Small intestine (tissue), 7 donors: ENCODE results near the gene TNRC6A. TPM values are rescaled to one million over a fixed set of nuclear protein-coding genes. Genes with fewer than 3 reads are reported as not detected.
"Not testable (repeated sequence)": the region's sequence is repeated elsewhere in the genome, so short reads cannot be mapped to it uniquely, and the experiment has no call there.

Source experiments
- DNase-seq, 2 donors: peaks; one replicate each; pipeline versions ENCODE4 v3.0.0 to v3.0.0-alpha.2; 2013
- FAIRE-seq: peaks from 2 replicates; lab custom pipeline; 2012; peaks lifted over from hg19 to GRCh38; lab: Jason Lieb, UNC
- H3K27ac ChIP-seq, 3 donors: one replicate each; pipeline ENCODE4 v1.5.1; 2013; ENCODE audit warnings: low read length in 2 of 3, mild to moderate bottlenecking in 2 of 3, control low read depth in 1 of 3, inconsistent platforms in 1 of 3, low read depth in 1 of 3, moderate library complexity in 1 of 3
- H3K27me3 ChIP-seq, 3 donors: one replicate each; pipeline ENCODE4 v1.6.1; 2013; ENCODE audit warnings: low read length in 3 of 3, inconsistent platforms in 1 of 3; ENCODE audit not compliant: control insufficient read depth in 3 of 3, insufficient read depth in 3 of 3
- H3K36me3 ChIP-seq, 3 donors: one replicate each; pipeline ENCODE4 v1.6.1; 2013; ENCODE audit warnings: low read length in 3 of 3, inconsistent platforms in 1 of 3, low read depth in 1 of 3, mild to moderate bottlenecking in 1 of 3, moderate library complexity in 1 of 3; ENCODE audit not compliant: control insufficient read depth in 3 of 3, insufficient read depth in 2 of 3
- H3K4me1 ChIP-seq, 3 donors: one replicate each; pipeline ENCODE4 v1.6.1; 2013; ENCODE audit warnings: low read length in 2 of 3, inconsistent platforms in 1 of 3, low read depth in 1 of 3, mild to moderate bottlenecking in 1 of 3, moderate library complexity in 1 of 3; ENCODE audit not compliant: control insufficient read depth in 3 of 3, insufficient read depth in 2 of 3
- H3K4me3 ChIP-seq, 3 donors: one replicate each; pipeline ENCODE4 v1.5.1; 2013; ENCODE audit warnings: low read length in 3 of 3, control low read depth in 1 of 3, inconsistent platforms in 1 of 3, low read depth in 1 of 3, mild to moderate bottlenecking in 1 of 3, moderate library complexity in 1 of 3
- H3K9me3 ChIP-seq, 2 donors: one replicate each; pipeline ENCODE4 v1.6.1; 2013; ENCODE audit warnings: low read depth in 1 of 2, low read length in 1 of 2; ENCODE audit not compliant: control insufficient read depth in 2 of 2, insufficient read depth in 1 of 2
- WGBS, 3 donors: extraction: QIAGEN DNeasy Blood & Tissue Kit; methylation state at CpG; one replicate each; pipeline ENCODE4 v1.1.7; 2013; 5-methylcytosine and 5-hydroxymethylcytosine counted together
- polyA plus RNA-seq, 4 donors: library from polyadenylated mRNA; stranded (reverse) in 3 of 4; unstranded in 1 of 4; fragments of 200-250 nt in 3 of 4; fragments of 120-200 nt in 1 of 4; gene quantifications; one replicate each; pipeline versions ENCODE4 v1.2.1 to v1.2.3, GENCODE V29; 2013
- donor health status: healthy with polysubstance abuse.
- donor health status: control.
- donor health status: control.
- donor health status: Bipolar disorder and iron deficiency.
- donor health status: healthy.

TNRC6A gene
- polyA plus RNA-seq, 4 donors, result 8.1 to 39.8 (median 14.1) TPM

DNA sequence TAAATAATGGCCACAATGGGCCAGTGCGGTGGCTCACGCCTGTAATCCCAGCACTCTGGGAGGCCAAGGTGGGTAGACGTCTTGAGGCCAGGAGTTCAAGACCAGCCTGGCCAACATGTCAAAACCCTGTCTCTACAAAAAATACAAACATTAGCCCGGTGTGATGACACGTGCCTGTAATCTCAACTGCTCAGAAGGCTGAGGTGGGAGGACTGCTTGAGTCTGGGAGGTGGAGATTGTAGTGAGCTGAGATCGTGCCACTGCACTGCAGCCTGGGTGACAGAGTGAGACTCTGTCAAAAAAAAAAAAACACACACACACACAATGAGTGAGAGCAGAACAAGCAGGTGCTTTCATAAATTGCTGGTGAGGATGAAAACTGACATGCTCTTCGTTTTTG is 21.7 kb upstream of the TNRC6A start:
- H3K9me3 ChIP-seq, H3K27me3 ChIP-seq, H3K4me3 ChIP-seq, DNase-seq, H3K4me1 ChIP-seq, FAIRE-seq, H3K36me3 ChIP-seq, H3K27ac ChIP-seq: not testable (repeated sequence)
- 60 to 75% (median 69%) methylated on average over 7 of the region's 7 CpGs for WGBS, 3 donors

DNA sequence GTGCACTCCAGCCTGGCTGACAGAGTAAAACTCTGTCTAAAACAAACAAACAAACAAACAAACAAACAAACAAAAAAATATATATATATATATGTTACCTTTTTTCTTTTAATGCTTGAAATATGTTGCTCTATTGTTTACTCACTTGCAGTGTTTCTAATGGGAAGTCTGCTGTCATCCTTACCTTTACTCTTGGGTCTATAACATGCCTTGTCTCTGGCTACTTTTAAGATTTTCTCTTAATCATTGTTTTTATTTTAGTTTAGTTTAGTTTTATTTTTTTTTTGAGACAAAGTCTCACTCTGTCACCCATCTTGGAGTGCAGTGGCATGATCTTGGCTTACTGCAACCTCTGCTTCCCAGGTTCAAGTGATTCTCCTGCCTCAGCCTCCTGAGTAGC is 16.1 kb upstream of the TNRC6A start:
- Histone ChIP-seq H3K4me1 (no peaks in the 10 kb centered on the region), H3K27me3 (no peaks in the 10 kb centered on the region), H3K4me3 (no peak overlapping the region), H3K27ac (no peak overlapping the region), H3K36me3 (no peaks in the 10 kb centered on the region), H3K9me3 (peaks cover 0 to 5% of the 10 kb centered on the region in 2 donors)
- no peak for FAIRE-seq
- DNase-seq, result no peak

DNA sequence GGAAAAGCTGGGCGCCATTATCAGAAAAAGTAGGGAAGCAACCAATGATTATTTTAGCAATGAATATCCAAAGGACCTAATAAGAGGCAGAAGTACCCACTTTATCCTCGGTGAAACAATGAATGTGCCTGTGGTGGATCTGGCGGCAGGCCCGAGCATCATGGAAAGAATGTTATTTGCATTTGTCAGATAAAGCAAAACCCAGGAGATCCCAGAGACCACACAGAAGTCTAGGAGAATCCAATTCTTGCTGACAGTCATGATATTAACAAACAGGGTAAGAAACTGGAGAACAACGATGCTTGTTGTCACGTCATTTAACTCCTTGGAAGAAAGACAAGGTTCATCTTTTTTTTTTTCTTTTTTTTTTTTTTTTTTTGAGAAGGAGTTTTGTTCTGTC is 12.0 kb upstream of the TNRC6A start:
- no peak overlapping the region for H3K27ac ChIP-seq
- no peaks in the 10 kb centered on the region for H3K36me3 ChIP-seq
- H3K4me3 ChIP-seq, result no peak overlapping the region
- WGBS, 3 donors, result 68 to 72% (median 70%) methylated on average over 6 of the region's 6 CpGs
- no peaks in the 10 kb centered on the region for H3K27me3 ChIP-seq
- DNase-seq (peak in 1 of 2 donors; percentile 7), FAIRE-seq (no peak)
- H3K4me1 ChIP-seq, result no peaks in the 10 kb centered on the region
- H3K9me3 ChIP-seq, result peaks cover 0 to 5% of the 10 kb centered on the region in 2 donors

DNA sequence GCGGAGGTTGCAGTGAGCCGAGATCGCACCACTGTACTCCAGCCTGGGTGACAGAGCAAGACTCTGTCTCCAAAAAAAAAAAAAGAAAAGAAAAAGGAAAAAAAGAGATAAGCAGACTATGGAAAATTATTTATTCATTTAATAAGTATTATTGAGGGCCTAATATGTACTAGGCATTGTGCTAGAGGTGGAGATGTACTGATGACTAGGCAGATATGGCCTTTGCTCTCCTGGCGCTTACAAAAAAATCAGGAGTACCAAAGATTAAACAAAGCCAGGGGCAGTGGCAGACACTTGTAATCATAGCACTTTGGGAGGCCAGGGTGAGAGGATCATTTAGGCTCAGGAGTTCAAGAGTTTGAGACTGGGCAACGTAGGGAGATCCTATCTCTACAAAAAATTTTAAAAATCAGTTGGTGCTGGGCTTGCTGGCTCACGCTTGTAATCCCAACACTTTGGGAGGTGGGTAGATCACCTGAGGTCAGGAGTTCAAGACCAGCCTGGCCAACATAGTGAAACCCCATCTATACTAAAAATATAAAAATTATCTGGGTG is 10.4 kb upstream of the TNRC6A start:
- no peak for DNase-seq
- Histone ChIP-seq H3K36me3 (no peaks in the 10 kb centered on the region), H3K4me1 (no peaks in the 10 kb centered on the region), H3K27me3 (no peaks in the 10 kb centered on the region), H3K4me3 (no peak overlapping the region), H3K27ac (no peak overlapping the region), H3K9me3 (no peaks in the 10 kb centered on the region)
- WGBS, 3 donors, result 90 to 94% (median 90%) methylated on average over 4 to 6 of the region's 6 CpGs
- FAIRE-seq, result no peak

DNA sequence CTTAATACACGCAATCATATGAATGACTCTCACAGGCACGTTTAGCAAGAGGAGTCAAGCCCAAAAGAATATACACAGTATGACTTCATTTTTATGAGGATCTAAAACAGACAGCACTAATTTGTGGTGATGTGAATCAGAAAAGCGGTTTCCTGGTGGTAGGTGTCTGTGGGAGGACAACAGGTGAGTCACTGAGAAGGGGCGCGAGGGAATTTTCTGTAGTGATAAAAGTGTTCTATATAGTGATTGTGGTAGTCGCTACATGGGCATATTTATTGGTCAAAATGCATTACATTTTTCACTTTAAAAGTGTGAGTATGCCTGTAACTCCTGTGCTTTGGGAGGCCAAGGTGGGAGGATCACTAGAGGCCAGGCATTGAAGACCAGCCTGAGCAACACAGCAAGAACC is 7.6 kb upstream of the TNRC6A start:
- Histone ChIP-seq H3K36me3 (no peaks in the 10 kb centered on the region), H3K9me3 (no peaks in the 10 kb centered on the region), H3K27ac (no peak overlapping the region), H3K4me1 (no peaks in the 10 kb centered on the region), H3K27me3 (no peaks in the 10 kb centered on the region), H3K4me3 (no peak overlapping the region)
- no peak for DNase-seq
- no peak for FAIRE-seq
- WGBS, 3 donors, result 83 to 84% (median 84%) methylated on average over 6 of the region's 6 CpGs

DNA sequence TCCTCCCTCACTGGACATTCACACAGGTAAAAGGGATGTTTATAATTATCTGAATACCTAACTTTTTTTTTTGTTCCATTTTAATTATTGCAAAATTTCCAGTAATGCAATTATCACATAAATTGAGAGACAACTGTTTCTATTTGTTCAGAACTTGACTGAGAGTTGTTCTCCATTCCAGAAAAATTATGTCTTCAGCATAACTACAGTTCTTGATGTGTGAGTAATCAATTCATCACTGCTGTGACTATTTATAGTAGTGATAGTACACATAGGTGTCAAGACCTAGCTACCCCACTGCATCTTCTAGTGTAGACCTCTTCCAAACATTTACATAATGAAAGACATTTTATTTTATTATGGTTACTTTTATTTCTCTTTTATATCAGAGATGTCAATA is 5.8 kb upstream of the TNRC6A start:
- Histone ChIP-seq H3K4me1 (no peaks in the 10 kb centered on the region), H3K27ac (no peak overlapping the region), H3K4me3 (no peak overlapping the region), H3K9me3 (no peaks in the 10 kb centered on the region), H3K27me3 (no peaks in the 10 kb centered on the region), H3K36me3 (no peaks in the 10 kb centered on the region)
- DNase-seq (no peak), FAIRE-seq (no peak)

DNA sequence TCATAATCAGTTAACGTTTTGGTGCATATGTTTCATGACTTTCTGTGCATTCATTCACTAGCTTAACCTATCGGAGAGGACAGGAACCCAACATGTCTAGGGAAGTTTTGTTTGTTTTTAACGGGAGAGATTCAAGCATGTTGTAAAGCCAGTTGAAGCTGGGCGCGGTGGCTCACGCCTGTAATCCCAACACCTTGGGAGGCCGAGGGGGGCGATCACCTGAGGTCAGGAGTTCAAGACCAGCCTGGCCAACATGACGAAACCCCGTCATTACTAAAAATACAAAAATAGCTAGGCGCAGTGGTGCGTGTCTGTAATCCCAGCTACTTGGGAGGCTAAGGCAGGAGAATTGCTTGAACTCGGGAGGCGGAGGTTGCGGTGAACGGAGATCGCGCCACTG is 1.4 kb upstream of the TNRC6A start:
- WGBS, 3 donors, result 76 to 89% (median 88%) methylated on average over 18 of the region's 18 CpGs
- no peak for DNase-seq
- Histone ChIP-seq H3K4me1 (peaks cover 0 to 9% (median 0%) of the 10 kb centered on the region in 3 donors), H3K27ac (no peak overlapping the region), H3K36me3 (peaks cover 0 to 5% (median 0%) of the 10 kb centered on the region in 3 donors), H3K4me3 (no peak overlapping the region), H3K27me3 (no peaks in the 10 kb centered on the region), H3K9me3 (no peaks in the 10 kb centered on the region)
- FAIRE-seq, result no peak

DNA sequence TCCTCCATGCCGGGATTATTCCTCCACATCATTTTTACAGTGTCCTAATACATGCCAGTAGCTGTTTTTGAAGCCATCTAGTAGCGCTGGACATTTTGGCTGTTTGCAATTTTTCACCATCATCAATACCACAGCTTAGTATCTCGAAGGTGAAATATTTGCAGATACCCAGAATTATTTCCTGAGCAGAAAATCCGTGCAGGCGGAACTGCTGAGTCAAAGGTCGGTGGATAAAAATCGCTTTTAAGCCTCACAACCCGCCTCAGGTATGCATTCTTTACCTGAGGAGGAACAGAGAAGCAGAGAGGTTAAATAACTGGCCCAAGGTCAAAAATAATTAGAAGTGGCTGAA is 584 bp upstream of the TNRC6A start:
- no peak for DNase-seq
- Histone ChIP-seq H3K36me3 (peaks cover 0 to 9% (median 0%) of the 10 kb centered on the region in 3 donors), H3K27me3 (no peaks in the 10 kb centered on the region), H3K4me1 (peaks cover 0 to 9% (median 0%) of the 10 kb centered on the region in 3 donors), H3K4me3 (peak overlapping the region; percentile 83 to 100 (median 99)), H3K9me3 (no peaks in the 10 kb centered on the region), H3K27ac (peak overlapping the region; percentile 91 to 98 (median 97))
- FAIRE-seq, result no peak
- 1 to 4% (median 3%) methylated on average over 8 of the region's 8 CpGs for WGBS, 3 donors
